Kidney (tissue), 14 donors: ENCODE measurements around the gene CRYZ. TPM values are rescaled to one million over a fixed set of nuclear protein-coding genes. Genes with fewer than 3 reads are reported as not detected.
"Not testable (repeated sequence)": the region's sequence is repeated elsewhere in the genome, so short reads cannot be mapped to it uniquely, and the experiment has no call there.

ENCODE experiments used
- DNase-seq, 5 donors: peaks; one replicate each; pipeline ENCODE4 v3.0.0-alpha.2; 2013 to 2020
- FAIRE-seq: peaks from 2 replicates; lab custom pipeline; 2012; peaks lifted over from hg19 to GRCh38; lab: Jason Lieb, UNC
- H3K27ac ChIP-seq, 2 donors: one replicate each; pipeline ENCODE4 v1.7.0; 2013; ENCODE audit warnings: low read depth in 2 of 2, low read length in 2 of 2, inconsistent platforms in 1 of 2
- H3K27me3 ChIP-seq: one replicate; pipeline ENCODE4 v1.7.1; 2013; ENCODE audit warnings: low read length, inconsistent platforms; ENCODE audit not compliant: control insufficient read depth, insufficient read depth
- H3K36me3 ChIP-seq, 3 donors: one replicate each; pipeline versions ENCODE4 v1.7.0 to v1.7.1; 2013; ENCODE audit warnings: low read length in 3 of 3, control low read depth in 1 of 3, inconsistent platforms in 1 of 3; ENCODE audit not compliant: insufficient read depth in 3 of 3, control insufficient read depth in 2 of 3
- H3K4me1 ChIP-seq, 3 donors: one replicate each; pipeline versions ENCODE4 v1.7.0 to v1.7.1; 2013; ENCODE audit warnings: low read length in 3 of 3, inconsistent platforms in 1 of 3, low read depth in 1 of 3; ENCODE audit not compliant: control insufficient read depth in 2 of 3, insufficient read depth in 2 of 3
- H3K4me3 ChIP-seq, 3 donors: one replicate each; pipeline versions ENCODE4 v1.7.0 to v1.8.1; 2013; ENCODE audit warnings: low read length in 3 of 3, control low read depth in 1 of 3, inconsistent platforms in 1 of 3
- H3K9ac ChIP-seq, 3 donors: one replicate each; pipeline versions ENCODE4 v1.7.0 to v1.7.1; 2013; ENCODE audit warnings: low read length in 3 of 3, control low read depth in 1 of 3, inconsistent platforms in 1 of 3
- H3K9me3 ChIP-seq, 3 donors: one replicate each; pipeline versions ENCODE4 v1.7.0 to v1.7.1; 2013; ENCODE audit warnings: low read length in 3 of 3, control low read depth in 1 of 3, inconsistent platforms in 1 of 3; ENCODE audit not compliant: control insufficient read depth in 2 of 3, insufficient read depth in 1 of 3
- CTCF ChIP-seq: IDR thresholded peaks from 3 replicates; pipeline ENCODE4 v1.5.1; 2012; ENCODE audit warnings: mild to moderate bottlenecking, moderate library complexity, borderline replicate concordance; ENCODE audit not compliant: insufficient read depth; ENCODE audit errors: extremely low read depth
- intact Hi-C: fragments of 100-400 bp; cut with DNase I; formaldehyde crosslinking; loops from one replicate; pipeline ENCODE4 v1.11.1; 2022
- polyA plus RNA-seq: library from polyadenylated mRNA; stranded (reverse); fragments of 350-450 nt; fragmentation: Illumina TruSeq; extraction: RNeasy Lipid Tissue Mini Kit (QIAGEN cat#74804); gene quantifications from one replicate; pipeline ENCODE4 v1.2.3, GENCODE V29; 2014; ENCODE audit warnings: low read depth, low replicate concordance; ENCODE audit not compliant: insufficient read depth
- total RNA-seq: library from RNA; stranded (reverse); fragmentation: NEBNext Ultra II Directional; extraction: Animal tissue kit (Norgen Biotek cat#: 25700); gene quantifications from one replicate; pipeline ENCODE4 v1.2.1, GENCODE V29; 2021
- donor health status: control.
- donor health status: control.
- donor health status: control.
- donor health status: control.
- donor health status: control.
- donor health status: DM: yes; HTN: yes; CAD: no.
- donor health status: Normal renal cell carcinoma (clear cell type).

The CRYZ gene
- total and polyA plus RNA-seq, 2 donors from 2014 or later: 160 to 207 TPM

- FAIRE-seq (no peak), DNase-seq (no peak)
- intact Hi-C loops: no loop called here
- TF ChIP-seq CTCF: peak; percentile 9
- Histone ChIP-seq H3K4me1 (no peaks in the 10 kb centered on the region), H3K36me3 (peaks cover 0 to 7% (median 5%) of the 10 kb centered on the region in 3 donors), H3K4me3 (no peak overlapping the region), H3K27me3 (no peaks in the 10 kb centered on the region), H3K27ac (no peak overlapping the region), H3K9ac (no peak overlapping the region), H3K9me3 (no peaks in the 10 kb centered on the region)
These were observed 34.6 kb upstream of the CRYZ start for GRCh38 chr1:74767490-74767889.

GRCh38 chr1:74766579-74766978, 33.7 kb upstream of the CRYZ start:
- intact Hi-C loops: no loop called here
- no peak overlapping the region for H3K4me3 ChIP-seq
- no peaks in the 10 kb centered on the region for H3K4me1 ChIP-seq
- H3K9me3 ChIP-seq: no peaks in the 10 kb centered on the region
- H3K9ac ChIP-seq: no peak overlapping the region
- H3K27ac ChIP-seq: no peak overlapping the region
- TF ChIP-seq CTCF: no peak
- H3K27me3 ChIP-seq: no peaks in the 10 kb centered on the region
- peaks cover 0 to 11% (median 5%) of the 10 kb centered on the region in 3 donors for H3K36me3 ChIP-seq
- DNase-seq: no peak
- peak; percentile 17 for FAIRE-seq

- FAIRE-seq (no peak), DNase-seq (no peak)
- H3K9me3 ChIP-seq: no peaks in the 10 kb centered on the region
- H3K27me3 ChIP-seq: no peaks in the 10 kb centered on the region
- no peak overlapping the region for H3K4me3 ChIP-seq
- TF ChIP-seq CTCF: no peak
- no peak overlapping the region for H3K9ac ChIP-seq
- intact Hi-C loops: no loop called here
- H3K4me1 ChIP-seq: no peaks in the 10 kb centered on the region
- H3K27ac ChIP-seq: no peak overlapping the region
- peaks cover 0 to 12% (median 5%) of the 10 kb centered on the region in 3 donors for H3K36me3 ChIP-seq
These were observed 31.0 kb upstream of the CRYZ start for GRCh38 chr1:74763807-74764206.

GRCh38 chr1:74756650-74757049, 23.8 kb upstream of the CRYZ start:
- intact Hi-C loops: not testable (repeated sequence)

More at GRCh38 chr1:74756650-74757049, 23.8 kb upstream of the CRYZ start:
- H3K9me3 ChIP-seq, H3K27ac ChIP-seq, H3K9ac ChIP-seq, FAIRE-seq, DNase-seq, H3K27me3 ChIP-seq, H3K4me3 ChIP-seq, H3K4me1 ChIP-seq: not testable (repeated sequence)
- peaks cover 4 to 28% (median 18%) of the 10 kb centered on the region in 3 donors for H3K36me3 ChIP-seq
